NCI-H345 (cell line): ENCODE measurements around the gene COPE.
A peak's percentile ranks its signal among the peaks of the same experiment; 100 is the strongest.
"Not testable (repeated sequence)": the region's sequence is repeated elsewhere in the genome, so short reads cannot be mapped to it uniquely, and the experiment has no call there.

Experiments used
- DNase-seq: peaks from one replicate; lab custom pipeline; 2025; lab: John Stamatoyannopoulos, UW

The COPE gene

DNA sequence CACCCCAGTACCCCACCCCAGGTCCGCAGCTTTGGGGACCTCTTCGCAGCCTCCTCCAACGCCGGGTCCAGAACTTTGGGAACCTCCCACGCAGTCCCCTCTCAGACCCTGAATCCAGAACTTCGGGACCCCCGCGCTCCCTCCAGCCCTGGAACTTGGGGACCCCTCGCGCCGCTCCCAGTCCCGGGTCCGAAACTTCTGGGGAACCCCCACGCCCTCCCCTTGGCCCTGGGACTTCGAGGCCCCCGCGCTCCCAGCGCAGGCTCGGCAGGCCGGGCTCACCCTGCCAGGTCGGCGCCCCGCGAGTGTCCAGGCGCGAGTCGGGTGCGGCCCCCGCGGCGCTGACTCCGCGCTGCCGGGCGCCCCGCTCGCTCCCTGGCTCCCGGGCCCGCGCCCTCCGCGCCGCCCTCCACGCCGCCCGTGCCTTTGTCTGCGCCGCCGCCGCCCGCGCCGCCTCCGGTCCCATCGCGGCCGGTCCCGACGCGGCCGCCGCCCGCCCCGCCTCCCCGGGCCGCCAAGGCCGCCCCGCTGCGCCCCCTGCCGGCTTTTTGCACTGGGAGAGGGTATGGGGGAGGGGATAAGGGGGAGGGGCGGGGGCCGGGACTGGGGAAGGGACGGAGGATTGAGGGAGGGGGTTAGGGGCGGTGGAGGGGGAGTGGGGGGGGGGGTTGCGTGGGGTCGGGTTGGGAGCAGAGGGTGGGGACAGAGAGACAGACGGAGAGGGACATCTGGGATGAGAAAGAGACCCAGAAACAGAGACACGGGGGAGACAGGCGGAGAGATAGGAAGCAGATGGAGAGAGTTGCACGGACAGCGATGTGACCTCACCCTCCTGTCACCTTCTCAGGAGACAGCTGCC is 21.8 kb upstream of the COPE start, which contains the start of gene HOMER3:
Gene HOMER3, minus strand, starts transcription at position 449 of the 859 bp plus-strand sequence. CDS start 2,235 bp downstream, outside the sequence.
- peak; percentile 41 for DNase-seq

DNA sequence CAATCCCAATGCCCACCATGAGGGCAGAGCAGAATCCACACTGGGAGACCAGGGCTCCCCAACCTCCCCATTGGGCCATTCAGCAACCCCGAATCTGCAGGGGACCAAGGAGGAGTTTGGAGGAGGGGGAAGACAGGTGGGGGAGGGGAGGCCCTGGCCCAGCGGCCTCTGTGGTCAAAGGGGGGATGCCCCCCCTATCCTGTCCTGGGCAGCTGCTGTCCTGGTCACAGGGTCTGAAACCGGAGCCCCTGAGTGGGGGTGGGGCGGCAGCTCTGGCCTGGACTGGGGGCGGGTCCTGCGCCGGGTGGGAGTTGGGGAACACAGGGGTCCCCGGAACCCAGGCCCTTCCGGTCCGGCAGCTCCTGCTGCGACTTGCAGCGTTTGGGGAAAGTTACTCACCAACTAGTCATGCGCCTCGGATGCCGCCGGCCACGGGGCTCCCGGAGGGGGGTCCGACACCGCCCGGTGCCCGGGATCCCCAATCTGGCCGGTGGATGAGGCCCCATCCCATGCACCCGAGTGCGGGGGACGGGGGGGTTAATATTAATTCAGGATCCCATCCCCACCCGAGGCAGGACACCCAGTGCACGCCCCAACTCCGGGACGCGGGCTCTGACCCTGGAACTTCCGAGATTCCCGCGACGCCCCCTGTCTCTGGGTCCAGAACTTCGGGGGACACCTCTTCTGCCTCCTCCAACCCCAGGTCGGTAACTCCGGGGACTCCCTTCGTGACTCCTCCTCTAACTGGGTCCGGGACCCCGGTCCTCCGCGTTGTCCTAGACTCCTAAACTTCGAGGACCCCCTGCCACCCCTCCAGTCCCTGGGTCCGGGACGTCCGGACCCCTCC is 21.0 kb upstream of the COPE start:
- DNase-seq, result no peak

- no peak for DNase-seq
Measured at GRCh38 chr19:18939163-18939562, 20.0 kb upstream of the COPE start.

GRCh38 chr19:18933297-18933696 is 14.1 kb upstream of the COPE start:
- no peak for DNase-seq

- no peak for DNase-seq
Measured at GRCh38 chr19:18932216-18932841, 13.1 kb upstream of the COPE start.

- no peak for DNase-seq
Measured at GRCh38 chr19:18931316-18932162, 12.4 kb upstream of the COPE start.

DNA sequence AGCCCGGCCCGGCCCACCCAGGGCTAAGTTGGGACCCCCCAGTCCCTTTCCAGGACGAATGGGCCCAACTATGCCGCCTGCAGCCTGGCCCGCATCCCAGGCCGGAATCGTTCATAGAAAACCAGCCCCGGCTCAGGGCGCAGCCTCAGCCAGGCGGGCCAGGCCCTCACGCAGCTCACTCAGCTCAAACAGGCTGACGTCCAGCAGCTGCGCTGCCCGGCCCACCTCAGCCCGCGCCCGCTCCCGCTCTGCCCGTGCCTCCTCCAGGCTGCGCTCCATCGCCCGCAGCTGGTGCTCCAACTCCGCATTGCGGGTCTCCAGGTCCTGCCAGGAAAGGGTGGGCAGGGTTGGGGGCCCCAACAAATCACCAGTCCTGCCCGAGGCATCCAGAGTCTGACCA is 10.1 kb upstream of the COPE start:
- DNase-seq, result no peak

GRCh38 chr19:18928018-18928805 is 9.0 kb upstream of the COPE start:
- no peak for DNase-seq

DNA sequence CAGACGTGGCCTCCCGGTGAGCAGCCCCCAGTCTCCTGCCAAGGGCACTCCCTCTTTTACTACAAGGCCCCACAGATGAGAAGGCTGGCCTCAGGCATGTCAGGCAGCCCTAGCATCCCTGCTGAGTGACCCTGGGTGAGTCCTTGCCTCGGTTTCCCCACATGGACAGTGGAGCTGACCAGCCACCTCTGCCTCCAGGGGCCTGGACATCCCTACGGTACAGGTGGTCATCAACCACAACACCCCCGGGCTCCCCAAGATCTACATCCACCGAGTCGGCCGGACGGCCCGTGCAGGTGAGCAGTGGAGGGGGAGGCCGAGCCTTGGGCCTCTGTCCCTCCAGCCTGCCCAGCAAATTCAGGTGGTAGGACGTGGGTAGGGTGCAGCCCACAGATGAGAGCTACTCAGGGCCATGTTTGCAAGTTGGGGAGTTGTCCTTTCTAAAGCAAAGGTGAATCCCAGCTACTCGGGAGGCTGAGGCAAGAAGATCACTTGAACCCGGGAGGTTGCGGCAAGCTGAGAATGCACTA is 5.6 kb upstream of the COPE start:
- no peak for DNase-seq

GRCh38 chr19:18922228-18922985 is 3.2 kb upstream of the COPE start:
- DNase-seq, result no peak

GRCh38 chr19:18921593-18921992 is 2.4 kb upstream of the COPE start:
- no peak for DNase-seq

GRCh38 chr19:18920400-18920799 is 1.2 kb upstream of the COPE start:
- no peak for DNase-seq

DNA sequence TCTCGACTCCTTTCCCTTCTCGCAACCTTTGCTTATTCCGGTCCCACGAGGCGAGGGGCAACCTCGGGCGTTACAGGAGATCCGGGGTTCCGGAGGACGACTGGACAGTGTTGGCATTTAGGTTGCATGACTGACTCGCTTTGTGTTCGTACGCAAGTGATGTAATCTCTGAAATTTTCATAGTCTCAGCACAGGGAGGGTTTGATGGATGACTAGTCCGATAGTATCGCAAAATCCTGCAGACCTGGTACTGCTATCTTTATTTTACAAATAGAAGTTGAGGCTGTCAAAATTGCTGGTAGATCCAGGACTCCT is 670 bp upstream of the COPE start:
- DNase-seq, result no peak

GRCh38 chr19:18917593-18917992 is 1.6 kb downstream of the COPE start:
- DNase-seq, result not testable (repeated sequence)

- DNase-seq, result no peak
Measured at GRCh38 chr19:18915639-18916038, 3.5 kb downstream of the COPE start.

- DNase-seq, result no peak
Measured at GRCh38 chr19:18913466-18913865, 5.7 kb downstream of the COPE start.

DNA sequence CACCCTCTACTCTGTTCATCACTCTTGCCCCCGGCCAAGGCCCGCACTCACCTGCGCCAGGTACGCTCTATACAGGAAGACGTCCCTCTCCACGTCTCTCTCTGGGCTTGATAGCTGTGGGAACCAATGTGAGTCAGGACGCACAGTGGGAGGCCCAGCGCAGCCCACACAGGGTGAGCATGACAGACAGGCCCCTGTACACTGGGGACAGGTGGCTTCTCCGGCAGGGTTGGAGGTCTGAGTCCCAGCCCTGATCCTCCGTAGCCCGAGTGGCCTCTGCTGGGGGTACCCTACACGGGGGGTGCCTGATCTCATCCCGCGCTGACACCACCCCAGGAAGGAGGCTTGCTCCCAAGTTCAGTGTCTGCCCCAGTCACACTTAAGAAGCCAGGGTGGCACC is 6.3 kb downstream of the COPE start:
- DNase-seq, result no peak

DNA sequence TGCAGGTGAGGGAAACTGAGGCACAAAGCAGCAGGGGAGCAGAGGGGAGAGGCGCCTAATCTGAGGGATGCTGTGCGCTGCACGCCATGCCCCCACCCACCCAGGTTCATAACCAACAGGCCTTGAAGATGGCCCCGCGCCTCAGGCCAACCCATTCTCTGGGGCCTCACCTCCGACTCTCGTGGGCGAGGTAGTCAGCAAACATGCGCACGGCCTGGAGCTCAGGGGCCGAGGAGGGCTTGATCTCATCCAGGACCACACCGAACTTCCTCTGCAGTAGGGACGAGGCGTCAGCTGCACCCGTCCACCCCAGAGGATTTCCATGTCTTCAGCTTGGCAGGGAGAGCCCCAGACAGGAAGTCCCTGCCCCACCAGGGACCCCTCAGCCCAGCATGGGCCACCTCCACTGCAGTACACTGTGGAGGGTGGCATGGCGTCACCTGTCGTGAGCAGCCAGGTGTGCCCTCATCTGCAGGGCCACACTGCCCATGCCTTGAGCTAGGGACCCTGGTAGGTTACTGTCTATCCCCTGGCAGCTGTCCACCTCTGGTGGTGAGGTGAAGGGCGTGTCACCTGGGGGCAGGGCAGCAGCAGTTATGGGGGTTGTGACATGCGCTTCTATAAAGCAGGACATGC is 8.3 kb downstream of the COPE start:
- DNase-seq, result no peak

DNA sequence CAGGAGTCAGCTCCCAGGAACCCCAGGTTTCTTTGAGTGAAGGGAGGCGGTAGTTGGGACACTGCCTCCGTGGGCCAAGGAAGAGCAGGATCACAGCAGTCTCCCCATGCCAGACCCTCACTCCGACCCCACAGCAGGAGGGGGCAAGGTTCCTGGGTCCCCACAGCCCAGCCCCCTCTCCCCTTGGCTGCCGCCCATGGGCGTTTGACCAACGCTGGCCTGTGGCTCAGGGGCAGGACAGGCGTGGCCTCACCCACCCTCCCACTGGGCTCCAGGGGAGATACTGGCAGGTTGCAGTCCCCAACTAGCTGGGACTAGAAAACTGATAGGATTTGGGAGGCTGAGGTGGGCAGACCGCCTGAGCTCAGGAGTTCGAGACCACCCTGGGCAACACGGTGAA is 9.2 kb downstream of the COPE start:
- no peak for DNase-seq
